IgD-negative memory B cell (primary cell): ENCODE results near the gene ARID5A. TPM values are rescaled to one million over a fixed set of nuclear protein-coding genes. Genes with fewer than 3 reads are reported as not detected.

Source experiments
- H3K27ac Mint-ChIP-seq, 3 donors: one replicate each; pipeline ENCODE4 v1.8.0; 2020 to 2022; ENCODE audit warnings: mild to moderate bottlenecking in 3 of 3, mixed read lengths in 3 of 3, moderate library complexity in 1 of 3
- H3K27me3 Mint-ChIP-seq: one replicate; pipeline ENCODE4 v1.8.0; 2021; ENCODE audit warnings: mixed read lengths
- H3K36me3 Mint-ChIP-seq: one replicate; pipeline ENCODE4 v1.8.0; 2020; ENCODE audit warnings: mild to moderate bottlenecking, mixed read lengths
- H3K4me1 Mint-ChIP-seq, 3 donors: one replicate each; pipeline ENCODE4 v1.8.0; 2020 to 2022; ENCODE audit warnings: mixed read lengths in 3 of 3, mild to moderate bottlenecking in 1 of 3
- H3K4me3 Mint-ChIP-seq, 4 donors: one replicate each; pipeline ENCODE4 v1.8.0; 2020 to 2022; ENCODE audit warnings: mild to moderate bottlenecking in 4 of 4, mixed read lengths in 4 of 4, moderate library complexity in 3 of 4
- H3K9me3 Mint-ChIP-seq, 3 donors: one replicate each; pipeline ENCODE4 v1.8.0; 2020 to 2021; ENCODE audit warnings: mixed read lengths in 3 of 3, mild to moderate bottlenecking in 1 of 3
- polyA plus RNA-seq: library from polyadenylated mRNA; unstranded; fragments of 300-500 nt; fragmentation: Illumina TruSeq; gene quantifications from one replicate; pipeline ENCODE4 v1.2.3, GENCODE V29; 2021

Gene ARID5A
- polyA plus RNA-seq, 1 donor from 2014 or later, result 62.3 TPM

GRCh38 chr2:96512341-96512740 lies 24.2 kb upstream of the ARID5A start:
- peaks cover 10 to 13% (median 11%) of the 10 kb centered on the region in 3 donors for H3K4me1 Mint-ChIP-seq
- peaks cover 6% of the 10 kb centered on the region for H3K36me3 Mint-ChIP-seq
- H3K27me3 Mint-ChIP-seq, result peaks cover 9% of the 10 kb centered on the region
- H3K27ac Mint-ChIP-seq, result no peak overlapping the region
- no peak overlapping the region for H3K4me3 Mint-ChIP-seq
- H3K9me3 Mint-ChIP-seq, result peaks cover 0 to 5% (median 2%) of the 10 kb centered on the region in 3 donors

GRCh38 chr2:96514521-96514920 lies 22.0 kb upstream of the ARID5A start:
- H3K27me3 Mint-ChIP-seq, result peaks cover 3% of the 10 kb centered on the region
- no peak overlapping the region for H3K4me3 Mint-ChIP-seq
- peaks cover 6% of the 10 kb centered on the region for H3K36me3 Mint-ChIP-seq
- H3K27ac Mint-ChIP-seq, result no peak overlapping the region
- peaks cover 0 to 5% (median 2%) of the 10 kb centered on the region in 3 donors for H3K4me1 Mint-ChIP-seq
- peaks cover 0 to 7% (median 2%) of the 10 kb centered on the region in 3 donors for H3K9me3 Mint-ChIP-seq

- Mint-ChIP-seq H3K4me3 (no peak overlapping the region), H3K9me3 (peaks cover 0 to 7% (median 2%) of the 10 kb centered on the region in 3 donors), H3K27ac (no peak overlapping the region), H3K27me3 (peaks cover 2% of the 10 kb centered on the region), H3K4me1 (no peaks in the 10 kb centered on the region), H3K36me3 (peaks cover 6% of the 10 kb centered on the region)
Measured at GRCh38 chr2:96517079-96517478, 19.5 kb upstream of the ARID5A start.

- Mint-ChIP-seq H3K27me3 (peaks cover 10% of the 10 kb centered on the region), H3K4me1 (peaks cover 0 to 9% (median 7%) of the 10 kb centered on the region in 3 donors), H3K9me3 (peaks cover 0 to 7% (median 2%) of the 10 kb centered on the region in 3 donors), H3K36me3 (peaks cover 6% of the 10 kb centered on the region), H3K27ac (peak overlapping the region in 1 of 3 donors; percentile 47), H3K4me3 (no peak overlapping the region)
Measured at GRCh38 chr2:96520231-96520630, 16.3 kb upstream of the ARID5A start.

- no peak overlapping the region for H3K4me3 Mint-ChIP-seq
- peaks cover 0 to 9% (median 7%) of the 10 kb centered on the region in 3 donors for H3K4me1 Mint-ChIP-seq
- H3K27me3 Mint-ChIP-seq, result peaks cover 10% of the 10 kb centered on the region
- peaks cover 0 to 7% (median 2%) of the 10 kb centered on the region in 3 donors for H3K9me3 Mint-ChIP-seq
- peaks cover 5% of the 10 kb centered on the region for H3K36me3 Mint-ChIP-seq
- peak overlapping the region in 1 of 3 donors; percentile 47 for H3K27ac Mint-ChIP-seq
Measured at GRCh38 chr2:96520697-96521096, 15.9 kb upstream of the ARID5A start.

GRCh38 chr2:96521219-96521618 lies 15.3 kb upstream of the ARID5A start:
- Mint-ChIP-seq H3K9me3 (peaks cover 0 to 7% (median 2%) of the 10 kb centered on the region in 3 donors), H3K36me3 (peaks cover 3% of the 10 kb centered on the region), H3K27ac (no peak overlapping the region), H3K4me1 (peaks cover 0 to 11% (median 7%) of the 10 kb centered on the region in 3 donors), H3K27me3 (peaks cover 10% of the 10 kb centered on the region), H3K4me3 (no peak overlapping the region)

- Mint-ChIP-seq H3K27ac (no peak overlapping the region), H3K4me3 (no peak overlapping the region), H3K36me3 (no peaks in the 10 kb centered on the region), H3K9me3 (no peaks in the 10 kb centered on the region), H3K27me3 (peaks cover 13% of the 10 kb centered on the region), H3K4me1 (peaks cover 3 to 17% (median 13%) of the 10 kb centered on the region in 3 donors)
Measured at GRCh38 chr2:96522304-96523203, 14.0 kb upstream of the ARID5A start.

GRCh38 chr2:96523659-96524481 lies 12.7 kb upstream of the ARID5A start:
- Mint-ChIP-seq H3K9me3 (no peaks in the 10 kb centered on the region), H3K36me3 (no peaks in the 10 kb centered on the region), H3K27me3 (peaks cover 13% of the 10 kb centered on the region), H3K27ac (peak overlapping the region in 1 of 3 donors; percentile 43), H3K4me1 (peaks cover 12 to 23% (median 22%) of the 10 kb centered on the region in 3 donors), H3K4me3 (peak overlapping the region in 1 of 4 donors; percentile 71)

GRCh38 chr2:96524482-96525210 lies 11.9 kb upstream of the ARID5A start:
- H3K36me3 Mint-ChIP-seq, result no peaks in the 10 kb centered on the region
- H3K4me3 Mint-ChIP-seq, result peak overlapping the region in 1 of 4 donors; percentile 71
- peaks cover 13% of the 10 kb centered on the region for H3K27me3 Mint-ChIP-seq
- no peaks in the 10 kb centered on the region for H3K9me3 Mint-ChIP-seq
- peak overlapping the region in 1 of 3 donors; percentile 43 for H3K27ac Mint-ChIP-seq
- H3K4me1 Mint-ChIP-seq, result peaks cover 12 to 24% (median 23%) of the 10 kb centered on the region in 3 donors

- peaks cover 13% of the 10 kb centered on the region for H3K27me3 Mint-ChIP-seq
- peaks cover 14 to 27% (median 23%) of the 10 kb centered on the region in 3 donors for H3K4me1 Mint-ChIP-seq
- H3K27ac Mint-ChIP-seq, result no peak overlapping the region
- no peaks in the 10 kb centered on the region for H3K36me3 Mint-ChIP-seq
- H3K4me3 Mint-ChIP-seq, result peak overlapping the region in 1 of 4 donors; percentile 21
- no peaks in the 10 kb centered on the region for H3K9me3 Mint-ChIP-seq
Measured at GRCh38 chr2:96525211-96525507, 11.4 kb upstream of the ARID5A start.

GRCh38 chr2:96526101-96526591 lies 10.4 kb upstream of the ARID5A start:
- Mint-ChIP-seq H3K27ac (no peak overlapping the region), H3K36me3 (no peaks in the 10 kb centered on the region), H3K9me3 (no peaks in the 10 kb centered on the region), H3K4me3 (peak overlapping the region in 1 of 4 donors; percentile 85), H3K4me1 (peaks cover 14 to 33% (median 23%) of the 10 kb centered on the region in 3 donors), H3K27me3 (peaks cover 13% of the 10 kb centered on the region)

- peaks cover 14 to 35% (median 23%) of the 10 kb centered on the region in 3 donors for H3K4me1 Mint-ChIP-seq
- H3K27ac Mint-ChIP-seq, result peak overlapping the region in 2 of 3 donors; percentile 58 to 88
- H3K36me3 Mint-ChIP-seq, result no peaks in the 10 kb centered on the region
- peak overlapping the region; percentile 70 to 90 (median 80) for H3K4me3 Mint-ChIP-seq
- H3K27me3 Mint-ChIP-seq, result peaks cover 13% of the 10 kb centered on the region
- H3K9me3 Mint-ChIP-seq, result no peaks in the 10 kb centered on the region
Measured at GRCh38 chr2:96526615-96527285, 9.8 kb upstream of the ARID5A start.

- Mint-ChIP-seq H3K36me3 (no peaks in the 10 kb centered on the region), H3K27me3 (peaks cover 13% of the 10 kb centered on the region), H3K4me3 (peak overlapping the region; percentile 81 to 93 (median 88)), H3K4me1 (peaks cover 18 to 40% (median 29%) of the 10 kb centered on the region in 3 donors), H3K9me3 (no peaks in the 10 kb centered on the region), H3K27ac (peak overlapping the region in 1 of 3 donors; percentile 60)
Measured at GRCh38 chr2:96527286-96528005, 9.1 kb upstream of the ARID5A start.
